ENCODE data around the gene KSR2. TPM values are rescaled to one million over a fixed set of nuclear protein-coding genes. Genes with fewer than 3 reads are reported as not detected.

Gene KSR2
- total RNA-seq, 1 donor from 2014 or later = 2.0 TPM

DNA sequence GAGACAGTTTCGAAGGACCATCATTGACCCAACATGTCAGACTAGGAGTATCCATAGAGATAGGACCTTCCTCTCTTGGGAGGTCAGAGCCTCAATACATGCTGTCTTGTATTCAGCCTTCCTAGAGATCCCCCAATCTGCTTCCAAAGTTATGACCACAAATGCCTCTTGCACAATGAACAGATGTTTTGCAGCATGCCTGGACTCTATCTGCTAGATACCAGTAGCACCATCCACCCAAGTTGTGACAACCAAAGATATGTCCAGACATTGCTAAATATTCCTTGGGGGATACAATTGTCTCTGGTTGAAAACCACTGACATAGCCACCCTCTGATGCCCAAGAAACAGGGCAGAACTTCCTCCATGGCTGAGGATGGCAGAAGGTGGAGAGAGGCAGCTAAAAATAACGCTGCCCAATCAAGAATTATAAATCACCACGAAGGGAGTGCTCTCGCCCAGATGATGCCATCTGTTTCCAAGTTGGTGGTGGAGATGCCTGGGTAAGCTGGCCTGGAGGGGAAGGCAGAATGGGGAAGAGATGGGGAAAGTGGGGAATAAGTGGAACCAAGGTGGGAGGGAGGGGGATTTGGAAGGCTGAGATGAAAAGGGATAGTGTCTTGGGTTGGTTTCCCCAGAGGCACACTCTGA, 564.5 kb downstream of the KSR2 start:
- no peak for TF ChIP-seq CTCF (conservative IDR thresholded peaks at IDR 0.05)
- H3K27me3 Mint-ChIP-seq = peaks cover 45% of the 10 kb centered on the region
- no peaks in the 10 kb centered on the region for H3K36me3 Mint-ChIP-seq
- DNase-seq (ENCODE audit: extremely low spot score, unreplicated experiment) = no peak
- H3K4me3 Mint-ChIP-seq = no peak overlapping the region
- no peak overlapping the region for H3K27ac Mint-ChIP-seq
- no peaks in the 10 kb centered on the region for H3K9me3 Mint-ChIP-seq
- peaks cover 19% of the 10 kb centered on the region for H3K4me1 Mint-ChIP-seq (ENCODE audit: unreplicated experiment)

GRCh38 chr12:117403586-117404139, 565.1 kb downstream of the KSR2 start:
- Mint-ChIP-seq H3K36me3 (no peaks in the 10 kb centered on the region), H3K9me3 (no peaks in the 10 kb centered on the region), H3K27me3 (peaks cover 45% of the 10 kb centered on the region), H3K27ac (no peak overlapping the region), H3K4me3 (no peak overlapping the region), H3K4me1 (ENCODE audit: unreplicated experiment) (peaks cover 19% of the 10 kb centered on the region)
- no peak for DNase-seq (ENCODE audit: extremely low spot score, unreplicated experiment)
- no peak for TF ChIP-seq CTCF (conservative IDR thresholded peaks at IDR 0.05)

Other genes starting within 250 kb of the KSR2 start
- 24.4 and 41.9 TPM in 2 replicates for gene RFC5, start 47.7 kb upstream of the KSR2 start, total RNA-seq (ENCODE audit: low replicate concordance)
- 46.0 and 58.1 TPM in 2 replicates for gene WSB2, start 92.2 kb upstream of the KSR2 start, total RNA-seq (ENCODE audit: low replicate concordance)
- gene VSIG10, start 135.0 kb upstream of the KSR2 start, total RNA-seq (ENCODE audit: low replicate concordance) = 45.1 and 105 TPM in 2 replicates
- gene PEBP1, start 167.1 kb upstream of the KSR2 start, total RNA-seq (ENCODE audit: low replicate concordance) = 285 and 326 TPM in 2 replicates

Measured in type B pancreatic cell (in vitro differentiated cells).